Measurements from ENCODE around the gene FRY. TPM values are rescaled to one million over a fixed set of nuclear protein-coding genes. Genes with fewer than 3 reads are reported as not detected.

The FRY gene
- total and polyA plus RNA-seq, 2 of the 13 experiments (the other 11 are each of a cell fraction or from before 2014, with no cell fraction given) = 8.2 to 13.1 TPM

- no peak for TF ChIP-seq ZNF281 (CRISPR knock-in tag; IDR thresholded peaks at IDR 0.05; ENCODE audit: borderline replicate concordance)
- no peak for TF ChIP-seq ZNF784 (CRISPR knock-in tag; IDR thresholded peaks at IDR 0.05; ENCODE audit: borderline replicate concordance)
- no peak for TF ChIP-seq TBX2 (CRISPR knock-in tag; IDR thresholded peaks at IDR 0.05; ENCODE audit: borderline replicate concordance)
- no peak for TF ChIP-seq HMG20A (CRISPR knock-in tag; IDR thresholded peaks at IDR 0.05; ENCODE audit: borderline replicate concordance)
- no peak for TF ChIP-seq POLR2A (IDR thresholded peaks at IDR 0.05; ENCODE audit: insufficient read depth in 1 of 2, low read depth in 2 of 2, low read length in 2 of 2)
- no peak for TF ChIP-seq ZNF562 (CRISPR knock-in tag; IDR thresholded peaks at IDR 0.05; ENCODE audit: borderline replicate concordance)
- no peak for TF ChIP-seq ZNF383 (CRISPR knock-in tag; IDR thresholded peaks at IDR 0.05; ENCODE audit: borderline replicate concordance)
- TF ChIP-seq THRA (CRISPR knock-in tag; IDR thresholded peaks at IDR 0.05; ENCODE audit: borderline replicate concordance) = no peak
- TF ChIP-seq MAZ (IDR thresholded peaks at IDR 0.05; ENCODE audit: borderline replicate concordance, low read depth, low read length) = no peak
- TF ChIP-seq MAZ (CRISPR knock-in tag; IDR thresholded peaks at IDR 0.05; ENCODE audit: low read depth) = no peak
- no peak for TF ChIP-seq ZNF564 (CRISPR knock-in tag; IDR thresholded peaks at IDR 0.05)
These were observed 21.4 kb upstream of the FRY start (continued) for GRCh38 chr13:32010136-32010535.

Data from HepG2 (cell line).